Sigmoid colon (tissue), 4 donors: ENCODE results near the gene WDR37.

Experiments
- EP300 ChIP-seq, 4 donors: sonication (generic); formaldehyde crosslinking; IDR thresholded peaks; one replicate each; pipeline ENCODE4 v1.6.1; 2017; ENCODE audit warnings: antibody characterized with exemption in 4 of 4
- POLR2A ChIP-seq, 2 donors: fragments of 450-650 bp; IDR thresholded peaks; one replicate each; pipeline ENCODE4 v1.6.1; 2016; ENCODE audit warnings: antibody characterized with exemption in 2 of 2, mild to moderate bottlenecking in 2 of 2, moderate library complexity in 2 of 2
- POLR2AphosphoS5 ChIP-seq, 4 donors: sonication (generic); formaldehyde crosslinking; IDR thresholded peaks; one replicate each; pipeline ENCODE4 v1.6.1; 2017; ENCODE audit warnings: antibody characterized with exemption in 4 of 4
- TF ChIP-seq, protein P1 (sequence below), 4 experiments: fragments of 450-650 bp in 3 of 4; fragments of 200-600 bp in 1 of 4; IDR thresholded peaks; one replicate each; pipeline ENCODE4 v1.5.1; 2016 to 2019; ENCODE audit warnings: antibody characterized with exemption in 4 of 4, mild to moderate bottlenecking in 3 of 4, moderate library complexity in 2 of 4

DNA sequence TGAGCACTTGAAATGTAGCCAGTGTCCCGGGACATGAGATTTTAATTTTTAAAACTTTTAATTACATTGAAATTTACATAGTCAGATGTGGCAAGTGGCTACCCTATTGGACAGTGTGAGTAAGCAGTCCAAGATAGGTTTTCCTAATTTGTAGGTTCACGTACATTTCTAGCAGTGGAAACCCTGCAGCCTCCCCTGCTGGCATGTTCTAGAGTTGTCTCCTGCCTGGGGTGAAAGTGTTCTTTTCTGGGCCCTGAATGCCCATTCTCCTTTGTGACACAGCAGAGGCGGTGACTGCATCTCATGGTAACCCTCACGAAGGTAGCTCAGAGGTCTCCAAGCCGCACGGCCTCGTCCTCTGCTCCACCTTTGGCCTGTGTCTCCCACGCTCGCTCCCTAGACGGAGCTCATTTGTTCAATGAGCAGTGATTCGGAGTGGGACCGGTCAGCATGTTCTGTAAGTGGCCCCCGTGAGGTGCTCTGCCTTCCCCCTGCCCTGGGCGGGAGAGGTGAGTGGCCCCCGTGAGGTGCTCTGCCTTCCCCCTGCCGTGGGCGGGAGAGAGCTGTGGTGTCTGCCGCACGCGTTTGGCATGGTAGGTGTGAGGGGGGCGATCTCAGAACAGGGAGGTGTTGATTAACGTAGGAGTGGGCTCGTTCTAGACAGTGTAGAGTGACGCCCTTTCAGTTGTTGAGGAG is 18.0 kb downstream of the WDR37 start:
- no peak for TF ChIP-seq POLR2A (IDR thresholded peaks at IDR 0.05)
- TF ChIP-seq, protein P1, sequence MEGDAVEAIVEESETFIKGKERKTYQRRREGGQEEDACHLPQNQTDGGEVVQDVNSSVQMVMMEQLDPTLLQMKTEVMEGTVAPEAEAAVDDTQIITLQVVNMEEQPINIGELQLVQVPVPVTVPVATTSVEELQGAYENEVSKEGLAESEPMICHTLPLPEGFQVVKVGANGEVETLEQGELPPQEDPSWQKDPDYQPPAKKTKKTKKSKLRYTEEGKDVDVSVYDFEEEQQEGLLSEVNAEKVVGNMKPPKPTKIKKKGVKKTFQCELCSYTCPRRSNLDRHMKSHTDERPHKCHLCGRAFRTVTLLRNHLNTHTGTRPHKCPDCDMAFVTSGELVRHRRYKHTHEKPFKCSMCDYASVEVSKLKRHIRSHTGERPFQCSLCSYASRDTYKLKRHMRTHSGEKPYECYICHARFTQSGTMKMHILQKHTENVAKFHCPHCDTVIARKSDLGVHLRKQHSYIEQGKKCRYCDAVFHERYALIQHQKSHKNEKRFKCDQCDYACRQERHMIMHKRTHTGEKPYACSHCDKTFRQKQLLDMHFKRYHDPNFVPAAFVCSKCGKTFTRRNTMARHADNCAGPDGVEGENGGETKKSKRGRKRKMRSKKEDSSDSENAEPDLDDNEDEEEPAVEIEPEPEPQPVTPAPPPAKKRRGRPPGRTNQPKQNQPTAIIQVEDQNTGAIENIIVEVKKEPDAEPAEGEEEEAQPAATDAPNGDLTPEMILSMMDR (IDR thresholded peaks at IDR 0.05): no peak
- no peak for TF ChIP-seq POLR2AphosphoS5 (IDR thresholded peaks at IDR 0.05)
- TF ChIP-seq EP300 (IDR thresholded peaks at IDR 0.05): no peak
